Measurements from ENCODE around the gene RAVER1.

Gene RAVER1

GRCh38 chr19:10291554-10292205, 41.6 kb downstream of the RAVER1 start:
- peak overlapping the region; percentile 22; the same call in 1 of the 2 replicates for H3K9ac ChIP-seq

GRCh38 chr19:10290876-10291553, 42.3 kb downstream of the RAVER1 start:
- Histone ChIP-seq H3K4me2 (peak overlapping the region; percentile 93), H3K9ac (peak overlapping the region; percentile 22; the same call in 1 of the 2 replicates), H3K36me3 (peaks cover 2% of the 10 kb centered on the region; the same call in 1 of the 2 replicates), H3K27ac (no peak overlapping the region), H3K27me3 (peaks cover 97% of the 10 kb centered on the region), H3K4me1 (peaks cover 83% of the 10 kb centered on the region), H4K20me1 (peaks cover 77% of the 10 kb centered on the region), H3K9me3 (peaks cover 13% of the 10 kb centered on the region), H3K4me3 (peak overlapping the region; percentile 62)
- TF ChIP-seq Cebpa-rat (IDR thresholded peaks at IDR 0.05) = no peak

More at GRCh38 chr19:10291554-10292205, 41.6 kb downstream of the RAVER1 start:
- H3K27me3 ChIP-seq = peaks cover 100% of the 10 kb centered on the region
- H3K4me3 ChIP-seq = peak overlapping the region; percentile 62
- H4K20me1 ChIP-seq = peaks cover 74% of the 10 kb centered on the region
- no peak overlapping the region for H3K27ac ChIP-seq
- H3K4me2 ChIP-seq = peak overlapping the region; percentile 93
- H3K4me1 ChIP-seq = peaks cover 81% of the 10 kb centered on the region
- no peak for TF ChIP-seq Cebpa-rat (IDR thresholded peaks at IDR 0.05)
- H3K36me3 ChIP-seq = no peaks in the 10 kb centered on the region
- peaks cover 13% of the 10 kb centered on the region for H3K9me3 ChIP-seq

GRCh38 chr19:10290357-10290875, 42.9 kb downstream of the RAVER1 start:
- peaks cover 8% of the 10 kb centered on the region for H3K36me3 ChIP-seq
- no peak for TF ChIP-seq Cebpa-rat (IDR thresholded peaks at IDR 0.05)

GRCh38 chr19:10289836-10290356, 43.4 kb downstream of the RAVER1 start, which contains the start of gene ICAM5:
TSS of gene ICAM5 (plus strand) at chr19:10289952. CDS start at chr19:10290044, 92 bp downstream.
- H3K4me1 ChIP-seq = peaks cover 81% of the 10 kb centered on the region
- H3K27ac ChIP-seq = no peak within 1 kb of the TSS
- H3K9me3 ChIP-seq = peaks cover 13% of the 10 kb centered on the region
- peak within 1 kb of the TSS; percentile 93 for H3K4me2 ChIP-seq
- peak within 1 kb of the TSS; percentile 62 for H3K4me3 ChIP-seq
- H3K36me3 ChIP-seq = peaks cover 13% of the 10 kb centered on the region
- peaks cover 86% of the 10 kb centered on the region for H3K27me3 ChIP-seq
- H4K20me1 ChIP-seq = peaks cover 79% of the 10 kb centered on the region
- no peak within 1 kb of the TSS for H3K9ac ChIP-seq
- no peak for TF ChIP-seq Cebpa-rat (IDR thresholded peaks at IDR 0.05)

More at GRCh38 chr19:10290357-10290875, 42.9 kb downstream of the RAVER1 start:
- peaks cover 79% of the 10 kb centered on the region for H4K20me1 ChIP-seq
- H3K27me3 ChIP-seq = peaks cover 91% of the 10 kb centered on the region
- H3K9me3 ChIP-seq = peaks cover 13% of the 10 kb centered on the region
- H3K9ac ChIP-seq = no peak overlapping the region
- no peak overlapping the region for H3K27ac ChIP-seq
- peaks cover 83% of the 10 kb centered on the region for H3K4me1 ChIP-seq
- H3K4me2 ChIP-seq = peak overlapping the region; percentile 93
- H3K4me3 ChIP-seq = peak overlapping the region; percentile 62

GRCh38 chr19:10289167-10289835, 44.0 kb downstream of the RAVER1 start:
- TF ChIP-seq Cebpa-rat (IDR thresholded peaks at IDR 0.05) = no peak
- H3K27ac ChIP-seq = no peak overlapping the region
- peaks cover 13% of the 10 kb centered on the region for H3K9me3 ChIP-seq
- peak overlapping the region; percentile 93 for H3K4me2 ChIP-seq
- peaks cover 81% of the 10 kb centered on the region for H3K4me1 ChIP-seq
- H4K20me1 ChIP-seq = peaks cover 75% of the 10 kb centered on the region
- H3K4me3 ChIP-seq = peak overlapping the region; percentile 62
- H3K9ac ChIP-seq = no peak overlapping the region
- peaks cover 80% of the 10 kb centered on the region for H3K27me3 ChIP-seq
- peaks cover 19% of the 10 kb centered on the region for H3K36me3 ChIP-seq

- Histone ChIP-seq H3K9me3 (peaks cover 10% of the 10 kb centered on the region), H3K4me2 (peak overlapping the region; percentile 93), H3K27me3 (peaks cover 74% of the 10 kb centered on the region), H3K36me3 (peaks cover 25% of the 10 kb centered on the region), H3K27ac (no peak overlapping the region), H3K4me3 (peak overlapping the region; percentile 62), H3K4me1 (peaks cover 81% of the 10 kb centered on the region), H4K20me1 (peaks cover 69% of the 10 kb centered on the region), H3K9ac (no peak overlapping the region)
- no peak for TF ChIP-seq Cebpa-rat (IDR thresholded peaks at IDR 0.05)
Measured at GRCh38 chr19:10288662-10289166, 44.6 kb downstream of the RAVER1 start.

- H3K9ac ChIP-seq = peak within 1 kb of the TSS; percentile 40; the same call in 1 of the 2 replicates
- peaks cover 58% of the 10 kb centered on the region for H3K27me3 ChIP-seq
- H3K4me2 ChIP-seq = peak within 1 kb of the TSS; percentile 93
- peak within 1 kb of the TSS; percentile 33; the same call in 1 of the 2 replicates for H3K27ac ChIP-seq
- H3K36me3 ChIP-seq = peaks cover 33% of the 10 kb centered on the region
- H3K9me3 ChIP-seq = no peaks in the 10 kb centered on the region
- no peak for TF ChIP-seq Cebpa-rat (IDR thresholded peaks at IDR 0.05)
- H3K4me3 ChIP-seq = peak within 1 kb of the TSS; percentile 62
- peaks cover 52% of the 10 kb centered on the region for H4K20me1 ChIP-seq
- peaks cover 69% of the 10 kb centered on the region for H3K4me1 ChIP-seq
Measured at GRCh38 chr19:10286803-10287737, 46.3 kb downstream of the RAVER1 start, which contains the start of gene ICAM4. TSS of gene ICAM4 (plus strand) at chr19:10286955. CDS start at chr19:10287013, 58 bp downstream.

- no peak for TF ChIP-seq Cebpa-rat (IDR thresholded peaks at IDR 0.05)
- H3K27ac ChIP-seq = no peak overlapping the region
- no peak overlapping the region for H3K9ac ChIP-seq
- peaks cover 54% of the 10 kb centered on the region for H3K4me1 ChIP-seq
- H4K20me1 ChIP-seq = peaks cover 36% of the 10 kb centered on the region
- peaks cover 41% of the 10 kb centered on the region for H3K27me3 ChIP-seq
- peaks cover 33% of the 10 kb centered on the region for H3K36me3 ChIP-seq
- H3K9me3 ChIP-seq = no peaks in the 10 kb centered on the region
- peak overlapping the region; percentile 93 for H3K4me2 ChIP-seq
- no peak overlapping the region for H3K4me3 ChIP-seq
Measured at GRCh38 chr19:10285393-10285792, 47.9 kb downstream of the RAVER1 start.

Measured in BLaER1 (cell line).